Activated naive CD4-positive, alpha-beta T cell treated with anti-CD3 and anti-CD28 coated beads, Interleukin-2, amount 10 ng/mL, durations not matched to agents 7 days and 5 days (primary cell): Measurements from ENCODE around the gene PHF19.

Experiments
- CTCF ChIA-PET: fragments of 350-600 bp; sonication (Branson Sonifier 250); formaldehyde crosslinking; loops from one replicate; lab custom pipeline; 2021; ENCODE audit warnings: antibody characterized with exemption; lab: Charles Lee
- DNase-seq: peaks from one replicate; pipeline ENCODE4 v3.0.0-alpha.2; 2020
- H3K27ac Mint-ChIP-seq: one replicate; pipeline ENCODE4 v1.8.0; 2021; ENCODE audit warnings: mild to moderate bottlenecking, moderate library complexity, mixed read lengths
- H3K27me3 Mint-ChIP-seq: one replicate; pipeline ENCODE4 v1.8.0; 2021; ENCODE audit warnings: mild to moderate bottlenecking, mixed read lengths
- H3K36me3 Mint-ChIP-seq: one replicate; pipeline ENCODE4 v1.8.0; 2021; ENCODE audit warnings: mixed read lengths
- H3K4me1 Mint-ChIP-seq: one replicate; pipeline ENCODE4 v1.8.0; 2021; ENCODE audit warnings: mixed read lengths
- H3K4me3 Mint-ChIP-seq: one replicate; pipeline ENCODE4 v1.8.0; 2021; ENCODE audit warnings: mild to moderate bottlenecking, moderate library complexity, mixed read lengths
- H3K9me3 Mint-ChIP-seq: one replicate; pipeline ENCODE4 v1.8.0; 2021; ENCODE audit warnings: mixed read lengths

The PHF19 gene

GRCh38 chr9:120868676-120869359, 8.2 kb downstream of the PHF19 start:
- peaks cover 68% of the 10 kb centered on the region for H3K36me3 Mint-ChIP-seq
- H3K27ac Mint-ChIP-seq, result peak overlapping the region; percentile 95
- H3K9me3 Mint-ChIP-seq, result no peaks in the 10 kb centered on the region
- H3K4me3 Mint-ChIP-seq, result peak overlapping the region; percentile 80
- CTCF ChIA-PET, result interaction anchor here (0.6 to 11.3 kb wide), 24 partner anchors 8 to 192 kb away, joined by 3 to 83 read pairs (median 4); no protein-coding TSS in a partner anchor
- peak; percentile 97 for DNase-seq
- peaks cover 65% of the 10 kb centered on the region for H3K4me1 Mint-ChIP-seq
- H3K27me3 Mint-ChIP-seq, result no peaks in the 10 kb centered on the region

GRCh38 chr9:120868339-120868675, 8.7 kb downstream of the PHF19 start:
- peak overlapping the region; percentile 84 for H3K27ac Mint-ChIP-seq
- H3K9me3 Mint-ChIP-seq, result no peaks in the 10 kb centered on the region
- peaks cover 60% of the 10 kb centered on the region for H3K4me1 Mint-ChIP-seq
- H3K27me3 Mint-ChIP-seq, result no peaks in the 10 kb centered on the region
- H3K36me3 Mint-ChIP-seq, result peaks cover 66% of the 10 kb centered on the region
- CTCF ChIA-PET, result interaction anchor here (1.0 to 11.3 kb wide), 12 partner anchors 18 to 192 kb away, joined by 3 to 83 read pairs (median 6); no protein-coding TSS in a partner anchor
- DNase-seq, result no peak
- peak overlapping the region; percentile 52 for H3K4me3 Mint-ChIP-seq

GRCh38 chr9:120867676-120868338, 9.2 kb downstream of the PHF19 start:
- peaks cover 55% of the 10 kb centered on the region for H3K4me1 Mint-ChIP-seq
- CTCF ChIA-PET, result interaction anchor here (0.7 to 11.3 kb wide), 13 partner anchors 21 to 205 kb away, joined by 3 to 83 read pairs (median 5); no protein-coding TSS in a partner anchor
- peak overlapping the region; percentile 84 for H3K27ac Mint-ChIP-seq
- no peaks in the 10 kb centered on the region for H3K9me3 Mint-ChIP-seq
- H3K36me3 Mint-ChIP-seq, result peaks cover 66% of the 10 kb centered on the region
- no peak for DNase-seq
- H3K4me3 Mint-ChIP-seq, result peak overlapping the region; percentile 52
- no peaks in the 10 kb centered on the region for H3K27me3 Mint-ChIP-seq

- H3K36me3 Mint-ChIP-seq, result peaks cover 62% of the 10 kb centered on the region
- no peak for DNase-seq
- H3K27ac Mint-ChIP-seq, result peak overlapping the region; percentile 62
- peaks cover 46% of the 10 kb centered on the region for H3K4me1 Mint-ChIP-seq
- CTCF ChIA-PET, result interaction anchor here (0.9 to 11.3 kb wide), 3 partner anchors 31 to 111 kb away, joined by 3 to 83 read pairs (median 25); no protein-coding TSS in a partner anchor
- no peaks in the 10 kb centered on the region for H3K9me3 Mint-ChIP-seq
- no peak overlapping the region for H3K4me3 Mint-ChIP-seq
- H3K27me3 Mint-ChIP-seq, result no peaks in the 10 kb centered on the region
These were observed 10.3 kb downstream of the PHF19 start for GRCh38 chr9:120866651-120867050.

- no peak overlapping the region for H3K4me3 Mint-ChIP-seq
- peak overlapping the region; percentile 58 for H3K27ac Mint-ChIP-seq
- DNase-seq, result no peak
- peaks cover 61% of the 10 kb centered on the region for H3K36me3 Mint-ChIP-seq
- CTCF ChIA-PET, result interaction anchor here (6.4 kb wide), 1 partner anchor 31 kb away, joined by 25 read pairs; no protein-coding TSS in a partner anchor
- H3K9me3 Mint-ChIP-seq, result no peaks in the 10 kb centered on the region
- no peaks in the 10 kb centered on the region for H3K27me3 Mint-ChIP-seq
- H3K4me1 Mint-ChIP-seq, result peaks cover 39% of the 10 kb centered on the region
These were observed 11.2 kb downstream of the PHF19 start for GRCh38 chr9:120865809-120866208.

GRCh38 chr9:120865176-120865575, 11.8 kb downstream of the PHF19 start:
- CTCF ChIA-PET, result interaction anchor here (6.4 kb wide), 1 partner anchor 32 kb away, joined by 25 read pairs; no protein-coding TSS in a partner anchor
- no peaks in the 10 kb centered on the region for H3K27me3 Mint-ChIP-seq
- H3K36me3 Mint-ChIP-seq, result peaks cover 68% of the 10 kb centered on the region
- H3K4me1 Mint-ChIP-seq, result peaks cover 33% of the 10 kb centered on the region
- no peak for DNase-seq
- H3K27ac Mint-ChIP-seq, result no peak overlapping the region
- H3K4me3 Mint-ChIP-seq, result no peak overlapping the region
- no peaks in the 10 kb centered on the region for H3K9me3 Mint-ChIP-seq

- CTCF ChIA-PET, result interaction anchor here (6.4 kb wide), 1 partner anchor 32 kb away, joined by 25 read pairs; no protein-coding TSS in a partner anchor
- no peak overlapping the region for H3K4me3 Mint-ChIP-seq
- no peaks in the 10 kb centered on the region for H3K9me3 Mint-ChIP-seq
- H3K27ac Mint-ChIP-seq, result no peak overlapping the region
- peaks cover 31% of the 10 kb centered on the region for H3K4me1 Mint-ChIP-seq
- no peak for DNase-seq
- peaks cover 72% of the 10 kb centered on the region for H3K36me3 Mint-ChIP-seq
- no peaks in the 10 kb centered on the region for H3K27me3 Mint-ChIP-seq
These were observed 12.3 kb downstream of the PHF19 start for GRCh38 chr9:120864719-120865118.

GRCh38 chr9:120863833-120864232, 13.2 kb downstream of the PHF19 start:
- Mint-ChIP-seq H3K9me3 (no peaks in the 10 kb centered on the region), H3K36me3 (peaks cover 70% of the 10 kb centered on the region), H3K4me1 (peaks cover 22% of the 10 kb centered on the region), H3K4me3 (no peak overlapping the region), H3K27ac (no peak overlapping the region), H3K27me3 (no peaks in the 10 kb centered on the region)
- no peak for DNase-seq
- CTCF ChIA-PET, result no interaction called here

GRCh38 chr9:120862452-120862851, 14.5 kb downstream of the PHF19 start:
- Mint-ChIP-seq H3K36me3 (peaks cover 75% of the 10 kb centered on the region), H3K27me3 (no peaks in the 10 kb centered on the region), H3K4me3 (no peak overlapping the region)

GRCh38 chr9:120861935-120862334, 15.1 kb downstream of the PHF19 start:
- CTCF ChIA-PET, result interaction anchor here (1.0 kb wide), 1 partner anchor 10 kb away, joined by 3 read pairs; no protein-coding TSS in a partner anchor
- Mint-ChIP-seq H3K27ac (peak overlapping the region; percentile 52), H3K4me3 (no peak overlapping the region), H3K27me3 (no peaks in the 10 kb centered on the region), H3K36me3 (peaks cover 73% of the 10 kb centered on the region), H3K4me1 (peaks cover 10% of the 10 kb centered on the region), H3K9me3 (no peaks in the 10 kb centered on the region)
- peak; percentile 7 for DNase-seq

More at GRCh38 chr9:120862452-120862851, 14.5 kb downstream of the PHF19 start:
- peak; percentile 10 for DNase-seq
- CTCF ChIA-PET, result interaction anchor here (1.0 kb wide), 1 partner anchor 10 kb away, joined by 3 read pairs; no protein-coding TSS in a partner anchor
- Mint-ChIP-seq H3K9me3 (no peaks in the 10 kb centered on the region), H3K4me1 (peaks cover 13% of the 10 kb centered on the region), H3K27ac (peak overlapping the region; percentile 52)

- peaks cover 67% of the 10 kb centered on the region for H3K36me3 Mint-ChIP-seq
- no peaks in the 10 kb centered on the region for H3K27me3 Mint-ChIP-seq
- H3K4me3 Mint-ChIP-seq, result no peak overlapping the region
These were observed 16.9 kb downstream of the PHF19 start for GRCh38 chr9:120860083-120860482.

GRCh38 chr9:120859361-120859760, 17.6 kb downstream of the PHF19 start:
- peaks cover 73% of the 10 kb centered on the region for H3K36me3 Mint-ChIP-seq
- peak; percentile 16 for DNase-seq
- CTCF ChIA-PET, result interaction anchor here (1.7 kb wide), 1 partner anchor 10 kb away, joined by 4 read pairs; no protein-coding TSS in a partner anchor
- peaks cover 2% of the 10 kb centered on the region for H3K4me1 Mint-ChIP-seq
- H3K9me3 Mint-ChIP-seq, result no peaks in the 10 kb centered on the region
- no peak overlapping the region for H3K4me3 Mint-ChIP-seq
- H3K27ac Mint-ChIP-seq, result no peak overlapping the region
- H3K27me3 Mint-ChIP-seq, result no peaks in the 10 kb centered on the region

More at GRCh38 chr9:120860083-120860482, 16.9 kb downstream of the PHF19 start:
- CTCF ChIA-PET, result interaction anchor here (1.7 kb wide), 1 partner anchor 9 kb away, joined by 4 read pairs; no protein-coding TSS in a partner anchor
- peak overlapping the region; percentile 58 for H3K27ac Mint-ChIP-seq
- H3K9me3 Mint-ChIP-seq, result no peaks in the 10 kb centered on the region
- peak; percentile 8 for DNase-seq
- peaks cover 2% of the 10 kb centered on the region for H3K4me1 Mint-ChIP-seq

GRCh38 chr9:120857902-120858301, 19.1 kb downstream of the PHF19 start:
- Mint-ChIP-seq H3K27ac (peak overlapping the region; percentile 30), H3K36me3 (peaks cover 70% of the 10 kb centered on the region), H3K9me3 (no peaks in the 10 kb centered on the region), H3K4me3 (no peak overlapping the region), H3K27me3 (no peaks in the 10 kb centered on the region), H3K4me1 (peaks cover 3% of the 10 kb centered on the region)
- CTCF ChIA-PET, result interaction anchor here (1.2 kb wide), 1 partner anchor 102 kb away, joined by 4 read pairs; no protein-coding TSS in a partner anchor
- DNase-seq, result no peak

- CTCF ChIA-PET, result interaction anchor here (1.2 kb wide), 1 partner anchor 101 kb away, joined by 4 read pairs; no protein-coding TSS in a partner anchor
- peak overlapping the region; percentile 11 for H3K27ac Mint-ChIP-seq
- DNase-seq, result no peak
- H3K36me3 Mint-ChIP-seq, result peaks cover 72% of the 10 kb centered on the region
- H3K4me3 Mint-ChIP-seq, result no peak overlapping the region
- H3K27me3 Mint-ChIP-seq, result no peaks in the 10 kb centered on the region
- H3K4me1 Mint-ChIP-seq, result peaks cover 6% of the 10 kb centered on the region
- no peaks in the 10 kb centered on the region for H3K9me3 Mint-ChIP-seq
These were observed 19.5 kb downstream of the PHF19 start for GRCh38 chr9:120857481-120857880.
